ENCODE results near the gene BTBD9. TPM values are rescaled to one million over a fixed set of nuclear protein-coding genes. Genes with fewer than 3 reads are reported as not detected.

BTBD9 gene
- polyA plus RNA-seq, 1 donor: 7.8 TPM

GRCh38 chr6:38676974-38677544, 37.3 kb upstream of the BTBD9 start:
- WGBS (ENCODE audit: insufficient coverage, low lambda C conversion rate): no CpG with 5 or more reads among the region's 1 CpG
- Histone ChIP-seq H3K27ac (ENCODE audit: low read length) (no peak overlapping the region), H3K27me3 (ENCODE audit: control insufficient read depth, insufficient read depth, low read length) (no peaks in the 10 kb centered on the region), H3K4me3 (ENCODE audit: low read length) (no peak overlapping the region), H3K9me3 (ENCODE audit: control insufficient read depth, low read depth, low read length) (no peaks in the 10 kb centered on the region), H3K4me1 (ENCODE audit: control insufficient read depth, insufficient read depth, low read length) (no peaks in the 10 kb centered on the region), H3K36me3 (ENCODE audit: control insufficient read depth, insufficient read depth, low read length) (peaks cover 33% of the 10 kb centered on the region)
- no peak for DNase-seq

- no peak for DNase-seq
- H3K27me3 ChIP-seq (ENCODE audit: control insufficient read depth, insufficient read depth, low read length): no peaks in the 10 kb centered on the region
- H3K4me3 ChIP-seq (ENCODE audit: low read length): no peak overlapping the region
- no peak overlapping the region for H3K27ac ChIP-seq (ENCODE audit: low read length)
- no peaks in the 10 kb centered on the region for H3K9me3 ChIP-seq (ENCODE audit: control insufficient read depth, low read depth, low read length)
- no CpG with 5 or more reads among the region's 2 CpGs for WGBS (ENCODE audit: insufficient coverage, low lambda C conversion rate)
- H3K36me3 ChIP-seq (ENCODE audit: control insufficient read depth, insufficient read depth, low read length): peaks cover 30% of the 10 kb centered on the region
- H3K4me1 ChIP-seq (ENCODE audit: control insufficient read depth, insufficient read depth, low read length): no peaks in the 10 kb centered on the region
Measured at GRCh38 chr6:38676236-38676973, 36.7 kb upstream of the BTBD9 start.

- no peak for DNase-seq
Measured at GRCh38 chr6:38673397-38674165, 33.9 kb upstream of the BTBD9 start.

GRCh38 chr6:38671885-38672467, 32.2 kb upstream of the BTBD9 start:
- Histone ChIP-seq H3K9me3 (ENCODE audit: control insufficient read depth, low read depth, low read length) (no peaks in the 10 kb centered on the region), H3K27me3 (ENCODE audit: control insufficient read depth, insufficient read depth, low read length) (no peaks in the 10 kb centered on the region), H3K36me3 (ENCODE audit: control insufficient read depth, insufficient read depth, low read length) (peaks cover 17% of the 10 kb centered on the region), H3K4me3 (ENCODE audit: low read length) (no peak overlapping the region), H3K4me1 (ENCODE audit: control insufficient read depth, insufficient read depth, low read length) (no peaks in the 10 kb centered on the region), H3K27ac (ENCODE audit: low read length) (no peak overlapping the region)
- peak; percentile 19 to 35 for DNase-seq
- WGBS (ENCODE audit: insufficient coverage, low lambda C conversion rate): no CpG with 5 or more reads among the region's 2 CpGs

More at GRCh38 chr6:38673397-38674165, 33.9 kb upstream of the BTBD9 start:
- Histone ChIP-seq H3K4me1 (ENCODE audit: control insufficient read depth, insufficient read depth, low read length) (no peaks in the 10 kb centered on the region), H3K27ac (ENCODE audit: low read length) (no peak overlapping the region), H3K9me3 (ENCODE audit: control insufficient read depth, low read depth, low read length) (no peaks in the 10 kb centered on the region), H3K27me3 (ENCODE audit: control insufficient read depth, insufficient read depth, low read length) (no peaks in the 10 kb centered on the region), H3K4me3 (ENCODE audit: low read length) (no peak overlapping the region), H3K36me3 (ENCODE audit: control insufficient read depth, insufficient read depth, low read length) (peaks cover 26% of the 10 kb centered on the region)
- 40% methylated on average over 2 of the region's 9 CpGs for WGBS (ENCODE audit: insufficient coverage, low lambda C conversion rate)

- DNase-seq: no peak
- 100% methylated on average over 2 of the region's 3 CpGs for WGBS (ENCODE audit: insufficient coverage, low lambda C conversion rate)
- Histone ChIP-seq H3K27me3 (ENCODE audit: control insufficient read depth, insufficient read depth, low read length) (no peaks in the 10 kb centered on the region), H3K36me3 (ENCODE audit: control insufficient read depth, insufficient read depth, low read length) (no peaks in the 10 kb centered on the region), H3K9me3 (ENCODE audit: control insufficient read depth, low read depth, low read length) (no peaks in the 10 kb centered on the region), H3K4me1 (ENCODE audit: control insufficient read depth, insufficient read depth, low read length) (no peaks in the 10 kb centered on the region), H3K4me3 (ENCODE audit: low read length) (no peak overlapping the region), H3K27ac (ENCODE audit: low read length) (no peak overlapping the region)
Measured at GRCh38 chr6:38658418-38659167, 18.9 kb upstream of the BTBD9 start.

- 80% methylated on average over 1 of the region's 1 CpG for WGBS (ENCODE audit: insufficient coverage, low lambda C conversion rate)
- Histone ChIP-seq H3K27me3 (ENCODE audit: control insufficient read depth, insufficient read depth, low read length) (no peaks in the 10 kb centered on the region), H3K4me1 (ENCODE audit: control insufficient read depth, insufficient read depth, low read length) (no peaks in the 10 kb centered on the region), H3K27ac (ENCODE audit: low read length) (no peak overlapping the region), H3K9me3 (ENCODE audit: control insufficient read depth, low read depth, low read length) (no peaks in the 10 kb centered on the region), H3K4me3 (ENCODE audit: low read length) (no peak overlapping the region), H3K36me3 (ENCODE audit: control insufficient read depth, insufficient read depth, low read length) (no peaks in the 10 kb centered on the region)
- no peak for DNase-seq
Measured at GRCh38 chr6:38656896-38657295, 17.2 kb upstream of the BTBD9 start.

- Histone ChIP-seq H3K27me3 (ENCODE audit: control insufficient read depth, insufficient read depth, low read length) (no peaks in the 10 kb centered on the region), H3K9me3 (ENCODE audit: control insufficient read depth, low read depth, low read length) (no peaks in the 10 kb centered on the region), H3K27ac (ENCODE audit: low read length) (no peak overlapping the region), H3K4me3 (ENCODE audit: low read length) (no peak overlapping the region), H3K4me1 (ENCODE audit: control insufficient read depth, insufficient read depth, low read length) (no peaks in the 10 kb centered on the region), H3K36me3 (ENCODE audit: control insufficient read depth, insufficient read depth, low read length) (no peaks in the 10 kb centered on the region)
- DNase-seq: no peak
- no CpG with 5 or more reads among the region's 2 CpGs for WGBS (ENCODE audit: insufficient coverage, low lambda C conversion rate)
Measured at GRCh38 chr6:38654263-38654662, 14.5 kb upstream of the BTBD9 start.

GRCh38 chr6:38651121-38651784, 11.5 kb upstream of the BTBD9 start:
- no peak for DNase-seq
- no peak overlapping the region for H3K27ac ChIP-seq (ENCODE audit: low read length)
- no peaks in the 10 kb centered on the region for H3K36me3 ChIP-seq (ENCODE audit: control insufficient read depth, insufficient read depth, low read length)
- H3K27me3 ChIP-seq (ENCODE audit: control insufficient read depth, insufficient read depth, low read length): no peaks in the 10 kb centered on the region
- no peaks in the 10 kb centered on the region for H3K4me1 ChIP-seq (ENCODE audit: control insufficient read depth, insufficient read depth, low read length)
- H3K4me3 ChIP-seq (ENCODE audit: low read length): no peak overlapping the region
- WGBS (ENCODE audit: insufficient coverage, low lambda C conversion rate): no CpG with 5 or more reads among the region's 2 CpGs
- H3K9me3 ChIP-seq (ENCODE audit: control insufficient read depth, low read depth, low read length): no peaks in the 10 kb centered on the region

- no CpG with 5 or more reads among the region's 5 CpGs for WGBS (ENCODE audit: insufficient coverage, low lambda C conversion rate)
Measured at GRCh38 chr6:38650207-38650752, 10.6 kb upstream of the BTBD9 start.

More at GRCh38 chr6:38650207-38650752, 10.6 kb upstream of the BTBD9 start:
- Histone ChIP-seq H3K36me3 (ENCODE audit: control insufficient read depth, insufficient read depth, low read length) (no peaks in the 10 kb centered on the region), H3K27me3 (ENCODE audit: control insufficient read depth, insufficient read depth, low read length) (no peaks in the 10 kb centered on the region), H3K9me3 (ENCODE audit: control insufficient read depth, low read depth, low read length) (no peaks in the 10 kb centered on the region), H3K4me3 (ENCODE audit: low read length) (no peak overlapping the region), H3K4me1 (ENCODE audit: control insufficient read depth, insufficient read depth, low read length) (no peaks in the 10 kb centered on the region), H3K27ac (ENCODE audit: low read length) (no peak overlapping the region)
- no peak for DNase-seq
